GM23338 (cell line): ENCODE measurements around the gene MAN1B1. TPM values are rescaled to one million over a fixed set of nuclear protein-coding genes. Genes with fewer than 3 reads are reported as not detected.

Experiments used
- ATAC-seq: fragments of 200-7000 bp; cut with Tn5 transposase; 3 replicates; pipeline ENCODE4 v1.9.1; 2020
- DNase-seq: peaks from one replicate; pipeline ENCODE4 v3.0.0-alpha.2; 2015; ENCODE audit warnings: low spot score
- H2AFZ ChIP-seq: fragments of 200-600 bp; sonication (generic); 2 replicates; pipeline ENCODE4 v1.8.0; 2016; ENCODE audit warnings: antibody characterized with exemption, mild to moderate bottlenecking, moderate library complexity
- H3F3A ChIP-seq: fragments of 200-600 bp; sonication (generic); replicated peaks from 2 replicates; pipeline ENCODE4 v1.8.0; 2017; ENCODE audit warnings: antibody characterized with exemption, mixed run types, low read depth
- H3K27ac ChIP-seq: fragments of 200-600 bp; sonication (generic); 2 replicates; pipeline ENCODE4 v1.6.1; 2016; ENCODE audit warnings: low read depth
- H3K27me3 ChIP-seq: fragments of 200-600 bp; sonication (generic); 2 replicates; pipeline ENCODE4 v1.8.0; 2016; ENCODE audit warnings: mild to moderate bottlenecking, mixed run types, moderate library complexity; ENCODE audit not compliant: insufficient read depth
- H3K36me3 ChIP-seq: fragments of 200-600 bp; sonication (generic); 2 replicates; pipeline ENCODE4 v1.8.0; 2016; ENCODE audit warnings: mild to moderate bottlenecking; ENCODE audit not compliant: insufficient read depth
- H3K4me1 ChIP-seq: fragments of 200-600 bp; sonication (generic); 2 replicates; pipeline ENCODE4 v1.8.0; 2016; ENCODE audit warnings: mild to moderate bottlenecking, moderate library complexity; ENCODE audit not compliant: insufficient read depth
- H3K4me2 ChIP-seq: fragments of 200-600 bp; sonication (generic); 2 replicates; pipeline ENCODE4 v1.7.1; 2017; ENCODE audit warnings: mixed run types
- H3K4me3 ChIP-seq: fragments of 200-600 bp; sonication (generic); 2 replicates; pipeline ENCODE4 v1.6.1; 2016; ENCODE audit warnings: mixed run types
- H3K79me2 ChIP-seq: fragments of 200-600 bp; sonication (generic); replicated peaks from 2 replicates; pipeline ENCODE4 v1.8.0; 2017; ENCODE audit warnings: mild to moderate bottlenecking; ENCODE audit not compliant: insufficient read depth
- H3K9me2 ChIP-seq: fragments of 200-600 bp; sonication (generic); 2 replicates; pipeline ENCODE4 v1.8.0; 2017; ENCODE audit not compliant: insufficient read depth
- H4K20me1 ChIP-seq: fragments of 200-600 bp; sonication (generic); replicated peaks from 2 replicates; pipeline ENCODE4 v1.8.0; 2017; ENCODE audit warnings: mild to moderate bottlenecking; ENCODE audit not compliant: insufficient read depth
- H3K27ac Mint-ChIP-seq: 2 replicates; pipeline ENCODE4 v1.8.0; 2020; ENCODE audit warnings: inconsistent platforms, mild to moderate bottlenecking, moderate library complexity, mixed read lengths
- H3K27me3 Mint-ChIP-seq: 3 replicates; pipeline ENCODE4 v1.8.0; 2022; ENCODE audit warnings: low read depth, mild to moderate bottlenecking, moderate library complexity, mixed read lengths, inconsistent platforms; ENCODE audit not compliant: insufficient read depth, poor library complexity
- H3K36me3 Mint-ChIP-seq: 3 replicates; pipeline ENCODE4 v1.8.0; 2021; ENCODE audit warnings: low read depth, mild to moderate bottlenecking, inconsistent platforms, moderate library complexity, mixed read lengths
- H3K4me1 Mint-ChIP-seq: 3 replicates; pipeline ENCODE4 v1.8.0; 2020; ENCODE audit warnings: mild to moderate bottlenecking, inconsistent platforms, mixed read lengths
- H3K4me3 Mint-ChIP-seq: 3 replicates; pipeline ENCODE4 v1.8.0; 2021; ENCODE audit warnings: moderate library complexity, mild to moderate bottlenecking, inconsistent platforms, mixed read lengths
- H3K9me3 Mint-ChIP-seq: 3 replicates; pipeline ENCODE4 v1.8.0; 2020; ENCODE audit warnings: moderate library complexity, mild to moderate bottlenecking, inconsistent platforms, mixed read lengths
- CREB1 ChIP-seq: fragments of 250-450 bp; sonication (Bioruptor Pico); IDR thresholded peaks from 2 replicates; pipeline ENCODE4 v1.5.0; 2020; ENCODE audit warnings: low read depth, mild to moderate bottlenecking, moderate library complexity
- CTCF ChIP-seq, 2 experiments: fragments of 200-600 bp in 1 of 2; sonication (generic) in 1 of 2; conservative IDR thresholded peaks; 2 replicates each; pipeline versions ENCODE4 v1.5.1 to v1.6.1; 2016 to 2017; ENCODE audit warnings: antibody characterized with exemption in 2 of 2, low read depth in 2 of 2, mild to moderate bottlenecking in 2 of 2, moderate library complexity in 1 of 2
- ETS1 ChIP-seq: IDR thresholded peaks from 2 replicates; pipeline ENCODE4 v1.6.1; 2016; ENCODE audit warnings: antibody characterized with exemption
- EZH2 ChIP-seq: fragments of 200-600 bp; sonication (generic); IDR thresholded peaks from one replicate; pipeline ENCODE4 v1.8.0; 2017; ENCODE audit warnings: antibody characterized with exemption, mild to moderate bottlenecking, low read depth; ENCODE audit not compliant: unreplicated experiment
- EZH2phosphoT487 ChIP-seq: fragments of 200-600 bp; sonication (generic); IDR thresholded peaks from one replicate; pipeline ENCODE4 v1.8.1; 2018; ENCODE audit warnings: antibody characterized with exemption; ENCODE audit not compliant: unreplicated experiment
- NANOG ChIP-seq: IDR thresholded peaks from 2 replicates; pipeline ENCODE4 v1.6.1; 2016; ENCODE audit warnings: antibody characterized with exemption, borderline replicate concordance
- POLR2AphosphoS5 ChIP-seq: IDR thresholded peaks from 2 replicates; pipeline ENCODE4 v1.6.1; 2016; ENCODE audit warnings: antibody characterized with exemption, low read depth
- STAT1 ChIP-seq: IDR thresholded peaks from one replicate; pipeline ENCODE4 v1.6.1; 2016; ENCODE audit warnings: antibody characterized with exemption; ENCODE audit not compliant: unreplicated experiment
- ZNF114 ChIP-seq: fragments of 250-450 bp; sonication (Bioruptor Pico); IDR thresholded peaks from 2 replicates; pipeline ENCODE4 v1.5.0; 2020; ENCODE audit warnings: mild to moderate bottlenecking, moderate library complexity
- ZNF331 ChIP-seq: fragments of 250-450 bp; sonication (Bioruptor Pico); IDR thresholded peaks from 2 replicates; pipeline ENCODE4 v1.5.0; 2020; ENCODE audit warnings: low read depth, mild to moderate bottlenecking, moderate library complexity
- ZNF462 ChIP-seq: fragments of 250-450 bp; sonication (Bioruptor Pico); IDR thresholded peaks from 2 replicates; pipeline ENCODE4 v1.5.0; 2020; ENCODE audit warnings: mild to moderate bottlenecking, moderate library complexity
- polyA plus RNA-seq: library from polyadenylated mRNA; unstranded; fragments of >200 nt; fragmentation: Nextera tagmentation; extraction: Ambion mirVana; gene quantifications from 2 replicates; pipeline ENCODE4 v1.2.1, GENCODE V29; 2016
- total RNA-seq: library from RNA; depleted of rRNA; stranded (reverse); fragments of >200 nt; shearing (Covaris generic); gene quantifications from 2 replicates; pipeline ENCODE4 v1.2.3, GENCODE V29; 2014

Gene MAN1B1
- total and polyA plus RNA-seq, 2 experiments from 2014 or later = 15.7 to 39.9 TPM

- TF ChIP-seq EZH2phosphoT487 = no peak
- no peak for TF ChIP-seq EZH2
- TF ChIP-seq STAT1 = no peak
- TF ChIP-seq POLR2AphosphoS5 = no peak
- TF ChIP-seq ZNF462 (CRISPR knock-in tag) = no peak
- TF ChIP-seq NANOG = no peak
Measured at GRCh38 chr9:137147793-137148160, 61.0 kb downstream of the MAN1B1 start (continued).

- Mint-ChIP-seq H3K36me3 (no peaks in the 10 kb centered on the region), H3K4me1 (peaks cover 2% of the 10 kb centered on the region; the same call in 1 of the 3 replicates), H3K27ac (no peak overlapping the region), H3K4me3 (no peak overlapping the region; the same call in 2 of the 3 replicates), H3K9me3 (peaks cover 13% of the 10 kb centered on the region; the same call in 2 of the 3 replicates), H3K27me3 (peaks cover 11% of the 10 kb centered on the region)
- H3K79me2 ChIP-seq = no peaks in the 10 kb centered on the region
- H3K27me3 ChIP-seq = no peaks in the 10 kb centered on the region
- no peak overlapping the region for H2AFZ ChIP-seq
- no peak overlapping the region for H3K4me2 ChIP-seq
- no peak overlapping the region for H3K27ac ChIP-seq
- peak; percentile 11 for ATAC-seq
- no peaks in the 10 kb centered on the region; the same call in 1 of the 2 replicates for H4K20me1 ChIP-seq
- H3K4me3 ChIP-seq = no peak overlapping the region
- H3F3A ChIP-seq = peaks cover 15% of the 10 kb centered on the region
- no peaks in the 10 kb centered on the region for H3K4me1 ChIP-seq
- no peaks in the 10 kb centered on the region for H3K9me2 ChIP-seq
- no peaks in the 10 kb centered on the region for H3K36me3 ChIP-seq
- DNase-seq = no peak
- TF ChIP-seq EZH2 = no peak
- TF ChIP-seq STAT1 = no peak
- TF ChIP-seq CREB1 = no peak
- no peak for TF ChIP-seq CTCF (conservative IDR thresholded peaks at IDR 0.05; ENCODE audit: low read depth in 2 of 2)
- no peak for TF ChIP-seq POLR2AphosphoS5
- TF ChIP-seq ZNF331 (CRISPR knock-in tag) = no peak
- TF ChIP-seq ETS1 = no peak
- TF ChIP-seq ZNF114 (CRISPR knock-in tag) = no peak
Measured at GRCh38 chr9:137148242-137148641, 61.5 kb downstream of the MAN1B1 start.
